B cell (primary cell): ENCODE measurements around the gene PES1.
"Not testable (repeated sequence)": the region's sequence is repeated elsewhere in the genome, so short reads cannot be mapped to it uniquely, and the experiment has no call there.

ENCODE experiments used
- CTCF ChIP-seq: fragments of 200-600 bp; IDR thresholded peaks from one replicate; pipeline ENCODE4 v1.8.0; 2022; ENCODE audit warnings: antibody characterized with exemption, mild to moderate bottlenecking
- EZH2 ChIP-seq: IDR thresholded peaks from 2 replicates; pipeline ENCODE4 v1.6.1; 2012; ENCODE audit warnings: borderline replicate concordance, low read depth, mild to moderate bottlenecking, moderate library complexity, low read length; ENCODE audit not compliant: insufficient read depth, poor library complexity, severe bottlenecking

DNA sequence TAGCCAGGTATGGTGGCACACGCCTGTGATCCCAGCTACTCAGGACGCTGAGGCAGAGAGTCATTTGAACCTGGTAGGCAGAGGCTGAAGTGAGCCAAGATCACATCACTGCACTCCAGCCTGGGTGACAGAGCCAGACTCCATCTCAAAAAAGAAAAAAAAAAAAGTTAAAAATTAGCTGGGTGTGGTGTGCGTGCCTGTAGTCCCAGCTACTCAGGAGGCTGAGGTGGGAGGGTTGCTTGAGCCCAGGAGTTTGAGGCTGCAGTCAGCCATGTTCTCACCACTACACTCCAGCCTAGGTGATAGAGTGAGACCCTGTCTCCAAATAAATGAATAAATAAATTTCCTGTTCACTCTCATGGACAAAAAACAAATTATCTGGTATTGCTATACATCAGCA, 50.2 kb downstream of the PES1 start:
- not testable (repeated sequence) for TF ChIP-seq CTCF, EZH2
